Left renal cortex interstitium (tissue), 4 donors: ENCODE data around the gene ATL1. TPM values are rescaled to one million over a fixed set of nuclear protein-coding genes. Genes with fewer than 3 reads are reported as not detected.
"Not testable (repeated sequence)": the region's sequence is repeated elsewhere in the genome, so short reads cannot be mapped to it uniquely, and the experiment has no call there.

Experiments used
- DNase-seq, 4 donors: peaks; one replicate each; pipeline ENCODE4 v3.0.0-alpha.2; 2013; ENCODE audit warnings: low read depth in 4 of 4, low spot score in 2 of 4, missing footprints in 1 of 4
- polyA plus RNA-seq, 4 donors: library from polyadenylated mRNA; unstranded; fragments of 120-200 nt; gene quantifications; one replicate each; pipeline ENCODE4 v1.2.1, GENCODE V29; 2013; ENCODE audit not compliant: insufficient read length in 4 of 4

ATL1 gene
- polyA plus RNA-seq, 4 donors, result 6.8 to 10.1 (median 8.5) TPM

GRCh38 chr14:50599700-50600444 lies 39.9 kb downstream of the ATL1 start:
- peak in 1 of 4 donors; percentile 33 for DNase-seq

- no peak for DNase-seq
Observed at GRCh38 chr14:50600849-50601248, 40.9 kb downstream of the ATL1 start.

- no peak for DNase-seq
Observed at GRCh38 chr14:50601394-50601793, 41.4 kb downstream of the ATL1 start.

- DNase-seq, result no peak
Observed at GRCh38 chr14:50602035-50602434, 42.1 kb downstream of the ATL1 start.

- DNase-seq, result no peak
Observed at GRCh38 chr14:50603565-50603964, 43.6 kb downstream of the ATL1 start.

- DNase-seq, result no peak
Observed at GRCh38 chr14:50605766-50606165, 45.8 kb downstream of the ATL1 start.

- no peak for DNase-seq
Observed at GRCh38 chr14:50606468-50606867, 46.5 kb downstream of the ATL1 start.

- DNase-seq, result no peak
Observed at GRCh38 chr14:50607181-50607580, 47.2 kb downstream of the ATL1 start.

GRCh38 chr14:50607761-50608160 lies 47.8 kb downstream of the ATL1 start:
- no peak for DNase-seq

GRCh38 chr14:50608302-50608851 lies 48.4 kb downstream of the ATL1 start:
- no peak for DNase-seq

- DNase-seq, result no peak
Observed at GRCh38 chr14:50610465-50610864, 50.5 kb downstream of the ATL1 start.

GRCh38 chr14:50612806-50613205 lies 52.9 kb downstream of the ATL1 start:
- no peak for DNase-seq

GRCh38 chr14:50615056-50615455 lies 55.1 kb downstream of the ATL1 start:
- DNase-seq, result no peak

GRCh38 chr14:50615552-50615951 lies 55.6 kb downstream of the ATL1 start:
- DNase-seq, result no peak

GRCh38 chr14:50616275-50616674 lies 56.3 kb downstream of the ATL1 start:
- DNase-seq, result no peak

- no peak for DNase-seq
Observed at GRCh38 chr14:50619569-50620141, 59.7 kb downstream of the ATL1 start.

- no peak for DNase-seq
Observed at GRCh38 chr14:50620341-50620740, 60.4 kb downstream of the ATL1 start.

- DNase-seq, result no peak
Observed at GRCh38 chr14:50622978-50623377, 63.0 kb downstream of the ATL1 start.

- no peak for DNase-seq
Observed at GRCh38 chr14:50624447-50624846, 64.5 kb downstream of the ATL1 start.

- DNase-seq, result not testable (repeated sequence)
Observed at GRCh38 chr14:50624947-50625346, 65.0 kb downstream of the ATL1 start.

- no peak for DNase-seq
Observed at GRCh38 chr14:50631408-50631821, 71.5 kb downstream of the ATL1 start.

- DNase-seq, result no peak
Observed at GRCh38 chr14:50633954-50634353, 74.0 kb downstream of the ATL1 start.
